HepG2 (cell line): ENCODE data around the gene NAV2. TPM values are rescaled to one million over a fixed set of nuclear protein-coding genes. Genes with fewer than 3 reads are reported as not detected.

Source experiments
- ASH2L ChIP-seq: fragments of 300-600, 200-600 bp; sonication (generic); IDR thresholded peaks from 2 replicates; pipeline ENCODE4 v1.7.0; 2017; ENCODE audit warnings: low read depth, mild to moderate bottlenecking, moderate library complexity, mixed read lengths, low read length; ENCODE audit not compliant: insufficient read length
- BCLAF1 ChIP-seq: fragments of 450-650 bp; IDR thresholded peaks from 2 replicates; pipeline ENCODE4 v1.6.1; 2017; ENCODE audit warnings: mild to moderate bottlenecking
- CREB3 ChIP-seq: sonication (generic); formaldehyde crosslinking; IDR thresholded peaks from 2 replicates; pipeline ENCODE4 v1.5.0; 2020; ENCODE audit warnings: missing genetic modification reagents
- DR1 ChIP-seq: sonication (generic); formaldehyde crosslinking; IDR thresholded peaks from 2 replicates; pipeline ENCODE4 v1.8.0; 2021; ENCODE audit warnings: mild to moderate bottlenecking, missing genetic modification reagents, inconsistent platforms
- EEA1 ChIP-seq: sonication (generic); formaldehyde crosslinking; IDR thresholded peaks from 2 replicates; pipeline ENCODE4 v1.5.1; 2020; ENCODE audit warnings: mild to moderate bottlenecking, missing genetic modification reagents, borderline replicate concordance
- ISX ChIP-seq: sonication (generic); formaldehyde crosslinking; conservative IDR thresholded peaks from 2 replicates; pipeline ENCODE4 v1.5.0; 2020; ENCODE audit warnings: missing genetic modification reagents
- MATR3 ChIP-seq: sonication (generic); formaldehyde crosslinking; IDR thresholded peaks from 2 replicates; pipeline ENCODE4 v1.4.0; 2020; ENCODE audit warnings: missing genetic modification reagents
- MNT ChIP-seq: fragments of 450-650 bp; IDR thresholded peaks from 2 replicates; pipeline ENCODE4 v1.6.1; 2016
- PITX1 ChIP-seq: sonication (generic); formaldehyde crosslinking; IDR thresholded peaks from 2 replicates; pipeline ENCODE4 v1.5.1; 2020; ENCODE audit warnings: mild to moderate bottlenecking, missing genetic modification reagents
- PRDM10 ChIP-seq: sonication (generic); formaldehyde crosslinking; IDR thresholded peaks from 2 replicates; pipeline ENCODE4 v1.4.0; 2020; ENCODE audit warnings: low read depth, missing genetic modification reagents
- TFDP1 ChIP-seq: IDR thresholded peaks from 2 replicates; pipeline ENCODE4 v1.6.1; 2016; ENCODE audit warnings: missing compliant biosample characterization, missing genetic modification reagents, borderline replicate concordance
- ZNF446 ChIP-seq: sonication (generic); formaldehyde crosslinking; IDR thresholded peaks from 2 replicates; pipeline ENCODE4 v1.5.0; 2020; ENCODE audit warnings: mild to moderate bottlenecking, missing genetic modification reagents
- ZNF747 ChIP-seq: sonication (generic); formaldehyde crosslinking; IDR thresholded peaks from 2 replicates; pipeline ENCODE4 v1.8.1; 2023; ENCODE audit warnings: missing genetic modification reagents, mild to moderate bottlenecking, borderline replicate concordance
- ZNF75D ChIP-seq: sonication (generic); formaldehyde crosslinking; IDR thresholded peaks from 2 replicates; pipeline ENCODE4 v1.8.1; 2023; ENCODE audit warnings: missing genetic modification reagents, mild to moderate bottlenecking, borderline replicate concordance
- ZNF775 ChIP-seq: sonication (generic); formaldehyde crosslinking; IDR thresholded peaks from 2 replicates; pipeline ENCODE4 v1.4.0; 2020; ENCODE audit warnings: missing genetic modification reagents, mild to moderate bottlenecking, moderate library complexity, borderline replicate concordance
- polyA plus RNA-seq, 8 experiments: library from polyadenylated mRNA; depleted of rRNA in 3 of 8; stranded (reverse) in 7 of 8; unstranded in 1 of 8; fragments of >200 nt; fragmentation: Illumina TruSeq in 4 of 8; extraction: Trizol in 4 of 8; gene quantifications; 2 replicates each; pipeline versions ENCODE4 v1.2.1 to v1.2.3, GENCODE V29; 2011 to 2016; ENCODE audit warnings: low read depth in 4 of 8, missing spikeins in 1 of 8, mixed read lengths in 1 of 8; ENCODE audit not compliant: insufficient read depth in 1 of 8
- total RNA-seq, 5 experiments: library from RNA; depleted of rRNA; stranded (reverse); fragments of >200 nt; fragmentation: Illumina TruSeq; extraction: Trizol; gene quantifications; 2 replicates each; pipeline ENCODE4 v1.2.3, GENCODE V29; 2016; ENCODE audit warnings: low read depth in 1 of 5

Gene NAV2
- total and polyA plus RNA-seq, 2 of the 13 experiments (the other 11 are each of a cell fraction or from before 2014, with no cell fraction given): 9.3 to 34.6 TPM

GRCh38 chr11:20002312-20003216 is 289.9 kb downstream of the NAV2 start (continued):
- no peak for TF ChIP-seq MATR3 (CRISPR knock-in tag)
- no peak for TF ChIP-seq ZNF775 (CRISPR knock-in tag)
- no peak for TF ChIP-seq ZNF75D (CRISPR knock-in tag)
- no peak for TF ChIP-seq ZNF446 (CRISPR knock-in tag)
- no peak for TF ChIP-seq CREB3
- no peak; the same call in 1 of the 2 replicates for TF ChIP-seq PRDM10 (CRISPR knock-in tag)
- TF ChIP-seq MNT: no peak
- no peak for TF ChIP-seq ISX (CRISPR knock-in tag)
- peak; percentile 76; the same call in 1 of the 2 replicates for TF ChIP-seq ZNF747 (CRISPR knock-in tag)
- no peak for TF ChIP-seq BCLAF1
- no peak for TF ChIP-seq DR1
- peak; percentile 57 for TF ChIP-seq ASH2L
- TF ChIP-seq EEA1: no peak
- TF ChIP-seq PITX1 (CRISPR knock-in tag): peak; percentile 52
- no peak for TF ChIP-seq TFDP1
